GM19452 (cell line): ENCODE data around the gene NRAP.
"Not testable (repeated sequence)": the region's sequence is repeated elsewhere in the genome, so short reads cannot be mapped to it uniquely, and the experiment has no call there.

Experiments
- ATAC-seq: cut with Tn5 transposase; IDR thresholded peaks from one replicate; pipeline ENCODE4 v1.9.1; 2021; ENCODE audit not compliant: unreplicated experiment

NRAP gene

GRCh38 chr10:113683300-113683699 lies 19.5 kb upstream of the NRAP start:
- ATAC-seq: no peak

GRCh38 chr10:113681533-113682470 lies 18.0 kb upstream of the NRAP start:
- peak; percentile 64 for ATAC-seq

GRCh38 chr10:113680190-113681111 lies 16.6 kb upstream of the NRAP start:
- peak; percentile 9 for ATAC-seq

- ATAC-seq: peak; percentile 59
These were observed 15.8 kb upstream of the NRAP start, which contains the start of gene CASP7 for GRCh38 chr10:113679463-113680189. CASP7 (plus strand) TSS chr10:113679912; CDS start chr10:113697494, 17,582 bp downstream.

GRCh38 chr10:113666682-113667252 lies 2.9 kb upstream of the NRAP start:
- ATAC-seq: peak; percentile 88

GRCh38 chr10:113665806-113666354 lies 2.0 kb upstream of the NRAP start:
- no peak for ATAC-seq

GRCh38 chr10:113665352-113665751 lies 1.5 kb upstream of the NRAP start:
- ATAC-seq: no peak

- ATAC-seq: no peak
These were observed 699 bp downstream of the NRAP start for GRCh38 chr10:113663142-113663541.

- ATAC-seq: no peak
These were observed 2.5 kb downstream of the NRAP start for GRCh38 chr10:113661332-113661731.

- no peak for ATAC-seq
These were observed 6.3 kb downstream of the NRAP start for GRCh38 chr10:113657544-113657943.

- no peak for ATAC-seq
These were observed 6.9 kb downstream of the NRAP start for GRCh38 chr10:113656896-113657295.

GRCh38 chr10:113652456-113652855 lies 11.4 kb downstream of the NRAP start:
- ATAC-seq: not testable (repeated sequence)

GRCh38 chr10:113651898-113652297 lies 11.9 kb downstream of the NRAP start:
- ATAC-seq: no peak

GRCh38 chr10:113651021-113651420 lies 12.8 kb downstream of the NRAP start:
- no peak for ATAC-seq

- ATAC-seq: no peak
These were observed 13.7 kb downstream of the NRAP start for GRCh38 chr10:113650172-113650571.

GRCh38 chr10:113648478-113648877 lies 15.4 kb downstream of the NRAP start:
- ATAC-seq: no peak

- no peak for ATAC-seq
These were observed 16.0 kb downstream of the NRAP start for GRCh38 chr10:113647812-113648211.

- no peak for ATAC-seq
These were observed 17.3 kb downstream of the NRAP start for GRCh38 chr10:113646336-113647201.
